Endothelial cell of umbilical vein (primary cell): ENCODE results near the gene AGPAT2. TPM values are rescaled to one million over a fixed set of nuclear protein-coding genes. Genes with fewer than 3 reads are reported as not detected.

ENCODE experiments used
- BruUV-seq: library from RNA; stranded (reverse); fragments of 400-500 nt; replicated peaks from 2 replicates; lab custom pipeline; 2021; lab: Mats Ljungman, UMichigan
- CTCF ChIA-PET: fragments of 300-600, 350-600 bp; sonication (Branson Sonifier 250); formaldehyde crosslinking; loops from one replicate; lab custom pipeline; 2021; ENCODE audit warnings: antibody characterized with exemption, inconsistent platforms; lab: Charles Lee
- POLR2A ChIA-PET: fragments of 300-600, 350-600 bp; sonication (Branson Sonifier 250); formaldehyde crosslinking; loops from one replicate; lab custom pipeline; 2021; ENCODE audit warnings: antibody characterized with exemption, inconsistent platforms; lab: Charles Lee
- DNase-seq: peaks from one replicate; pipeline ENCODE4 v3.0.0-alpha.2; 2011; ENCODE audit warnings: low read depth, low spot score
- FAIRE-seq: peaks from 2 replicates; lab custom pipeline; 2011; peaks lifted over from hg19 to GRCh38; lab: Jason Lieb, UNC
- H2AFZ ChIP-seq: 2 replicates; pipeline ENCODE4 v1.6.0; 2012; ENCODE audit warnings: low read depth, low read length, control low read depth, inconsistent platforms
- H3K27ac ChIP-seq: 2 replicates; pipeline ENCODE4 v1.5.1; 2011; ENCODE audit warnings: low read depth, mild to moderate bottlenecking, control low read depth, low read length, moderate library complexity; ENCODE audit not compliant: insufficient read depth
- H3K27me3 ChIP-seq, 2 experiments: 2 replicates each; pipeline versions ENCODE4 v1.6.0 to v1.6.1; 2011; ENCODE audit warnings: low read length in 2 of 2, mixed read lengths in 1 of 2; ENCODE audit not compliant: control insufficient read depth in 2 of 2, insufficient read depth in 2 of 2
- H3K36me3 ChIP-seq, 2 experiments: 2 replicates in 1 of 2; 3 replicates in 1 of 2; pipeline ENCODE4 v1.5.1; 2011; ENCODE audit warnings: low read length in 2 of 2, mild to moderate bottlenecking in 1 of 2, moderate library complexity in 1 of 2; ENCODE audit not compliant: control insufficient read depth in 2 of 2, insufficient read depth in 2 of 2; ENCODE audit errors: extremely low read depth in 1 of 2
- H3K4me1 ChIP-seq: 3 replicates; pipeline ENCODE4 v1.5.1; 2011; ENCODE audit warnings: mild to moderate bottlenecking, low read length; ENCODE audit not compliant: control insufficient read depth, insufficient read depth; ENCODE audit errors: extremely low read depth
- H3K4me2 ChIP-seq: 2 replicates; pipeline ENCODE4 v1.6.1; 2011; ENCODE audit warnings: low read length, control low read depth, mixed read lengths; ENCODE audit not compliant: insufficient read depth
- H3K4me3 ChIP-seq, 3 experiments: fragments of 200-600 bp in 1 of 3; sonication (generic), shearing (Covaris generic) in 1 of 3; replicated peaks in 1 of 3; 2 replicates each; pipeline ENCODE4 v1.5.1; 2011 to 2016; ENCODE audit warnings: control low read depth in 3 of 3, low read length in 3 of 3, mild to moderate bottlenecking in 2 of 3, inconsistent platforms in 1 of 3, low read depth in 1 of 3, moderate library complexity in 1 of 3; ENCODE audit not compliant: insufficient read depth in 1 of 3
- H3K79me2 ChIP-seq: 2 replicates; pipeline ENCODE4 v1.6.0; 2012; ENCODE audit warnings: low read length, inconsistent platforms; ENCODE audit not compliant: control insufficient read depth, insufficient read depth
- H3K9ac ChIP-seq: replicated peaks from 2 replicates; pipeline ENCODE3; 2011; ENCODE audit warnings: low read length, control low read depth; ENCODE audit not compliant: insufficient read depth; ENCODE audit errors: extremely low read depth
- H3K9me1 ChIP-seq: replicated peaks from 3 replicates; pipeline ENCODE4 v1.6.0; 2011; ENCODE audit warnings: mild to moderate bottlenecking, low read length; ENCODE audit not compliant: control insufficient read depth, insufficient read depth; ENCODE audit errors: extremely low read depth
- H3K9me3 ChIP-seq: replicated peaks from 2 replicates; pipeline ENCODE4 v1.5.1; 2012; ENCODE audit warnings: low read length, inconsistent platforms; ENCODE audit not compliant: control insufficient read depth, insufficient read depth
- H4K20me1 ChIP-seq: replicated peaks from 2 replicates; pipeline ENCODE3; 2011; ENCODE audit warnings: mild to moderate bottlenecking, low read length; ENCODE audit not compliant: control insufficient read depth, insufficient read depth; ENCODE audit errors: extremely low read depth
- CTCF ChIP-seq, 2 donors: IDR thresholded peaks; 1 replicate in 1 of 2; 2 replicates in 1 of 2; pipeline ENCODE4 v1.5.1; 2011; ENCODE audit warnings: low read length in 2 of 2, mild to moderate bottlenecking in 2 of 2, moderate library complexity in 2 of 2, control low read depth in 1 of 2, inconsistent platforms in 1 of 2, low read depth in 1 of 2; ENCODE audit not compliant: insufficient read depth in 1 of 2; ENCODE audit errors: extremely low read depth in 1 of 2
- EZH2 ChIP-seq: IDR thresholded peaks from 2 replicates; pipeline ENCODE4 v1.6.1; 2012; ENCODE audit warnings: borderline replicate concordance, low read depth, mild to moderate bottlenecking, moderate library complexity, low read length, inconsistent platforms; ENCODE audit not compliant: severe bottlenecking
- FOS ChIP-seq: IDR thresholded peaks from 2 replicates; pipeline ENCODE4 v1.6.1; 2011; ENCODE audit warnings: mild to moderate bottlenecking, low read length, moderate library complexity, borderline replicate concordance; ENCODE audit not compliant: insufficient read depth
- GATA2 ChIP-seq: IDR thresholded peaks from 2 replicates; pipeline ENCODE4 v1.7.0; 2011; ENCODE audit warnings: low read depth, mild to moderate bottlenecking, moderate library complexity, mixed read lengths, low read length; ENCODE audit not compliant: insufficient read length, insufficient read depth
- JUN ChIP-seq: IDR thresholded peaks from 2 replicates; pipeline ENCODE4 v1.6.1; 2011; ENCODE audit warnings: borderline replicate concordance, low read depth; ENCODE audit not compliant: insufficient read length, insufficient read depth
- MAX ChIP-seq: IDR thresholded peaks from 2 replicates; pipeline ENCODE4 v1.6.1; 2011; ENCODE audit not compliant: insufficient read depth, insufficient read length
- MYC ChIP-seq: IDR thresholded peaks from one replicate; pipeline ENCODE4 v1.6.1; 2011; ENCODE audit warnings: mild to moderate bottlenecking, low read depth, low read length
- POLR2A ChIP-seq: IDR thresholded peaks from 2 replicates; pipeline ENCODE4 v1.6.1; 2012; ENCODE audit warnings: low read depth, mild to moderate bottlenecking, control low read depth, low read length
- POLR2AphosphoS5 ChIP-seq: IDR thresholded peaks from 2 replicates; pipeline ENCODE4 v1.6.1; 2012; ENCODE audit warnings: low read depth, mild to moderate bottlenecking, control low read depth, low read length, moderate library complexity; ENCODE audit not compliant: insufficient read depth
- dilution Hi-C: fragments of 300-500 bp; cut with MboI; formaldehyde crosslinking; loops from one replicate; pipeline ENCODE4 v1.15.0; 2019; ENCODE audit warnings: low sequenced_read_pairs; ENCODE audit not compliant: extremely low pct_ligation_motif_present
- intact Hi-C: fragments of 100-400 bp; cut with micrococcal nuclease; formaldehyde crosslinking; loops from one replicate; pipeline ENCODE4 v1.10.0; 2022
- polyA plus RNA-seq, 4 experiments: library from polyadenylated mRNA; depleted of rRNA in 3 of 4; stranded (reverse) in 3 of 4; unstranded in 1 of 4; fragments of >200 nt; gene quantifications; 2 replicates each; pipeline versions ENCODE4 v1.2.1 to v1.2.3, GENCODE V29; 2011 to 2012; ENCODE audit warnings: missing spikeins in 1 of 4
- total RNA-seq: library from RNA; stranded (reverse); gene quantifications from 2 replicates; pipeline ENCODE4 v1.2.3, GENCODE V29; 2021

AGPAT2 gene
- total and polyA plus RNA-seq, 2 donors (not counting 3 experiments of a cell fraction or from before 2014, with no cell fraction given) = 45.5 to 55.3 TPM

GRCh38 chr9:136681945-136682699, 5.1 kb downstream of the AGPAT2 start:
- CTCF ChIA-PET = interaction anchor here (1.1 kb wide), 1 partner anchor 11 kb away, joined by 3 read pairs; no protein-coding TSS in a partner anchor
- H3K4me2 ChIP-seq = no peak overlapping the region
- dilution Hi-C loops = no loop called here

More at GRCh38 chr9:136681945-136682699, 5.1 kb downstream of the AGPAT2 start:
- H3K9me1 ChIP-seq = no peaks in the 10 kb centered on the region
- H3K27ac ChIP-seq = no peak overlapping the region
- intact Hi-C loops = no loop called here
- no peaks in the 10 kb centered on the region for H3K27me3 ChIP-seq
- H3K4me3 ChIP-seq = no peak overlapping the region
- no peaks in the 10 kb centered on the region for H4K20me1 ChIP-seq
- no peak overlapping the region for H2AFZ ChIP-seq
- TF ChIP-seq FOS (no peak), GATA2 (no peak), JUN (no peak), POLR2AphosphoS5 (no peak), EZH2 (no peak), MAX (no peak), POLR2A (no peak), CTCF (IDR thresholded peaks at IDR 0.05; ENCODE audit: extremely low read depth in 1 of 2, insufficient read depth in 1 of 2, low read depth in 1 of 2, low read length in 2 of 2) (no peak), MYC (no peak)
- POLR2A ChIA-PET = no interaction called here
- no TSS peak for BruUV-seq
- no peaks in the 10 kb centered on the region for H3K9me3 ChIP-seq
- DNase-seq (no peak), FAIRE-seq (no peak)
- H3K4me1 ChIP-seq = peaks cover 13% of the 10 kb centered on the region
- H3K9ac ChIP-seq = no peak overlapping the region
- peaks cover 0 to 6% of the 10 kb centered on the region in 2 experiments for H3K36me3 ChIP-seq
- peaks cover 55% of the 10 kb centered on the region for H3K79me2 ChIP-seq
